ENCODE measurements around the gene NFKBIB. TPM values are rescaled to one million over a fixed set of nuclear protein-coding genes. Genes with fewer than 3 reads are reported as not detected.
A peak's percentile ranks its signal among the peaks of the same experiment; 100 is the strongest.

The NFKBIB gene
- total RNA-seq, 1 donor from 2014 or later, result 23.1 TPM

DNA sequence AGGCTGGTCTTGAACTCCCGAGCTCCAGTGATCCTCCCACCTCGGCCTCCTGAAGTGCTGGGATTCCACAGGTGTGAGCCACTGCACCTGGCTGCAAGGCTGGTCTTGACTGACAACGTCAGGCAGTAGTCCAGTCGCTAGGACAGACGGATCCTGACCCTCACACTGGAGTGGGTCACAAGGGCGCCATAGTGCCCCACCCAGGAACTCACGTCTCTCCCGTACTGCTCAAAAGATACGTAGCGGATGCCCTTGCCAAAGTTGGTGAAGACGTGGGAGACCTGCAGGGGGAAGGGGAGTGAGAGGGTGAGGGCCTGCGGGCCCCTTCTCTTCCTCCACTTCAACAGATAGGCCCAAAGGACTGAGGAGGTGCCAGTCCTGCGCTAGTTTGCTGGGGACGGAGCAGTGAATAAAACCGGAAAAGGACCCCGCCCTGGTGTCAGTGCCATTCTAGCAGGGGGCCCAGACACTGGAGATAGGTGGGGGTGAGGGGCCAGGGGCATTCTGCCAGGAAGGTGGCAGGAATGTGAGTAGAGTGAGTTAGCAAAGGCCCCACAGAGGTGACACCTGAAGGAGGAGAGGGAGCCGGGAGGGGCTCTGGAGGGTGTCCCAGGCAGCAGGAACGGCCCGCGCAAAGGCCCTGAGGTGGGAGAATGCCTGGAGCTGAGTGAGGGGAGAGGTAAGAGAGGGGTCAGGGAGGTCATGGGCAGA is 42.9 kb downstream of the NFKBIB start:
- no peaks in the 10 kb centered on the region for H3K27me3 ChIP-seq (ENCODE audit: low read depth)
- peak; percentile 29 to 38 for ATAC-seq
- no peak overlapping the region for H3K27ac ChIP-seq
- DNase-seq, result no peak
- intact Hi-C loops (cut with DNase I), result no loop called here
- no peaks in the 10 kb centered on the region for H3K4me1 ChIP-seq
- peaks cover 7% of the 10 kb centered on the region for H3K36me3 ChIP-seq
- no peak overlapping the region for H3K4me3 ChIP-seq
- no peak for TF ChIP-seq CTCF (IDR thresholded peaks at IDR 0.05)
- no peaks in the 10 kb centered on the region for H3K9me3 ChIP-seq

- Histone ChIP-seq H3K27ac (no peak overlapping the region), H3K4me3 (no peak overlapping the region), H3K4me1 (peaks cover 7% of the 10 kb centered on the region), H3K36me3 (peaks cover 7% of the 10 kb centered on the region), H3K27me3 (ENCODE audit: low read depth) (no peaks in the 10 kb centered on the region), H3K9me3 (no peaks in the 10 kb centered on the region)
- intact Hi-C loops (cut with DNase I), result no loop called here
- no peak for ATAC-seq
- TF ChIP-seq CTCF (IDR thresholded peaks at IDR 0.05), result no peak
- no peak for DNase-seq
These were observed 45.3 kb downstream of the NFKBIB start for GRCh38 chr19:38944981-38945506.

- ATAC-seq, result no peak
- peaks cover 11% of the 10 kb centered on the region for H3K4me1 ChIP-seq
- H3K9me3 ChIP-seq, result no peaks in the 10 kb centered on the region
- intact Hi-C loops (cut with DNase I), result no loop called here
- peaks cover 7% of the 10 kb centered on the region for H3K36me3 ChIP-seq
- no peak for TF ChIP-seq CTCF (IDR thresholded peaks at IDR 0.05)
- no peak overlapping the region for H3K27ac ChIP-seq
- no peaks in the 10 kb centered on the region for H3K27me3 ChIP-seq (ENCODE audit: low read depth)
- H3K4me3 ChIP-seq, result no peak overlapping the region
- no peak for DNase-seq
These were observed 45.9 kb downstream of the NFKBIB start for GRCh38 chr19:38945562-38946228.

DNA sequence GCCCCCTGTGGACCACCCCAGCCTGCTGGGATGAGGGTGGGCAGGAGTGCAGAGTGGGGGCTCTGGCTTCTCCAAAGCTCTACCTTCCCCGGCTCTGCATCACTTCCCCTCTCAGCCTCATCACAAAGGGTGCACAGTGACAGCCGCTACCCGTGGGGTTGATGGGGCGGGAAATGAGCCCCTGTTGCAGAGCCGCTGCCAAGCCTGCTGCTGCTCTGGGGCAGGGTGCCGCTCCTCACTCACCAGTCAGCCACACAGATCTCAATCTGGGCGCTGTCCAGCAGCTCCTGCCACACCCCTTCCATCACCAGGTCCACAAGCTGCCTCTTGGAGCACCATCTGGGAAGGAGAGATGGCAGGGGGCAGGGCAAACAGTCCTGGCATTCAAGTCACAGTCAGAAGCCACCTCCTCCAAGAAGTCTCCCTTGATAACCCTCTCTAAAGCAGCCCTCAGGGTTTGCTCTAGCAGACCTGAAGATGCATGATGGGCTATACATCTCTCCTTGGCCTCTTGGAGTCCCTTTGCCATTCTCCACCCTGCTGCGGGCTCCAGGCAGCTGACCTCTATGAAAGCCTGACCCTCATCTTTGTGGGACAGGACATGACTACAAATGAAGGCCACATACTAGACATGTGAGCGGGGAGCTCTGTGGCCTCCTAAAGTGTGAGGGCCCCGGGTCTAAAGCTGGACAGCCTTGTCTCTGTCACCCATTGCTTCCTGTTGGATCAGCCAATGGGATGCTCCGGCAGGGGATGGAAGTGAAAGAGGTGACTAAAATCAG is 46.7 kb downstream of the NFKBIB start:
- DNase-seq, result no peak
- Histone ChIP-seq H3K4me1 (peaks cover 11% of the 10 kb centered on the region), H3K27me3 (ENCODE audit: low read depth) (no peaks in the 10 kb centered on the region), H3K9me3 (no peaks in the 10 kb centered on the region), H3K4me3 (no peak overlapping the region), H3K36me3 (peaks cover 7% of the 10 kb centered on the region), H3K27ac (no peak overlapping the region)
- TF ChIP-seq CTCF (IDR thresholded peaks at IDR 0.05), result no peak
- ATAC-seq, result no peak
- intact Hi-C loops (cut with DNase I), result no loop called here

DNA sequence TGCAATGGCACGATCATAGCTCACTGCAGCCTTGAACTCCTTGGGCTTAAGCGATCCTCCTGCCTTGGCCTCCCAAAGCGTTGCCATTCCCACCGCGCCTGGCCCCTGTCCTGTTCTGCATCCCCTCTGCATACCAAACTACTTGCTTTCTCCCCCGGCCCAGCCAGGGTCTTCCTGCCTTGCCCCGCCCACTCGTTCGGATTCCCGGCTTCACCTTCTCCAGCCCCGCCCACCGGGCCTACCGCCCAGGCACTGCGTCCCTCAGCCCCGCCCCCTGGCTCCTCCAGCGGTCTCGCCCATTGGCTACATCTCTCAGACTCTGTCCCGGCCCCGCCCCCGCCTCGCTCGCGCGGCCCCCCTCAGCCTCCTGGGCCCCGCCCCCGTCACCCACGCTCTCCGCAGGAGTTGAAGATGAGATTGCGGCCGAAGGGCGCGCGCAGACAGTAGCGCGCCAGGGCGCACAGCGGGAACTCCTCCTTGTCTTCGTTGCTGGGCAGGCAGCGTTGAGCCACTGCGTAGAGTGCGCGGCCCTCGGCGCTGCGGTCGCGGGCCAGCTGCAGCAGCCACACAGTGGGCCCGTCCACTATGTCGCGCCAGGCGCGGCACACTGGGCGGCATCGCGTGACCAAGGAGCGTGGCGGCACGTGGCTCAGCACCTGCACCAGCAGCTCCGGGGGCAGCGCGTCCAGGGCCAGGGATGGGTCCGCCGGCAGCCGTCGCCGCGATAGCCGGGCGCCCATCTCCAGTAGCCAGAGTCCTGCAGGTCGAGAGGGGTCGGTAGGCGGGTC is 50.0 kb downstream of the NFKBIB start:
- ATAC-seq, result peak; percentile 96
- intact Hi-C loops (cut with DNase I), result no loop called here
- DNase-seq, result peak; percentile 94
- no peaks in the 10 kb centered on the region for H3K9me3 ChIP-seq
- peaks cover 11% of the 10 kb centered on the region for H3K4me1 ChIP-seq
- no peaks in the 10 kb centered on the region for H3K27me3 ChIP-seq (ENCODE audit: low read depth)
- H3K4me3 ChIP-seq, result peak overlapping the region; percentile 49
- TF ChIP-seq CTCF (IDR thresholded peaks at IDR 0.05), result no peak
- no peak overlapping the region for H3K27ac ChIP-seq
- peaks cover 7% of the 10 kb centered on the region for H3K36me3 ChIP-seq

Measured in lower lobe of right lung (tissue), 2 donors.